ENCODE data around the gene SPRED3.
"Not testable (repeated sequence)": the region's sequence is repeated elsewhere in the genome, so short reads cannot be mapped to it uniquely, and the experiment has no call there.

The SPRED3 gene

DNA sequence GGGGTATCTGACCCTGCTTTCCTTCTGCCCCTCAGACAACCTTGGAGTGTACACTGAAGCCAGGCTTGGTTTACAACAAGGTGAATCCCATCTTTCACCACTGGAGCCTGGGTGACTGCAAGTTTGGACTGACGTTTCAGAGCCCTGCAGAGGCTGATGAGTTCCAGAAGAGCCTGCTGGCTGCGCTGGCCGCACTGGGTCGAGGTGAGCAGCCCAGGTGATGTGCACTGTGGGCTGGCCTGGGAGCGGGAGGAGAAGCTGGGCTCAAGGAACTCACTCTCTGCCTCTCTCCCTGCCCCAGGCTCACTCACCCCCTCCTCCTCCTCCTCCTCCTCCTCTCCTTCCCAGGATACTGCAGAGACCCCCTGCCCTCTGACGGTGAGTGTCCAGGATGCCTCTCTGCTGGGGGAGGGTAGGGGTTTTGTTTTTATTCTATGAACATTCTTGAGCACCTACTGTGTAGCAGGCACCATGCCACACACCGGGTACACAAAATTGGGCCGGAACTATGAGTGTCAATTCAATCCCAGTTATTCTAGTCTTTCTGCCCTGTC, 3.5 kb downstream of the SPRED3 start:
- no peak for DNase-seq (ENCODE audit: low spot score)

GRCh38 chr19:38392707-38393308, 4.3 kb downstream of the SPRED3 start:
- DNase-seq (ENCODE audit: low spot score) = peak; percentile 23

GRCh38 chr19:38394488-38394887, 6.0 kb downstream of the SPRED3 start:
- DNase-seq (ENCODE audit: low spot score) = no peak

GRCh38 chr19:38395381-38396114, 7.1 kb downstream of the SPRED3 start:
- DNase-seq (ENCODE audit: low spot score) = no peak

DNA sequence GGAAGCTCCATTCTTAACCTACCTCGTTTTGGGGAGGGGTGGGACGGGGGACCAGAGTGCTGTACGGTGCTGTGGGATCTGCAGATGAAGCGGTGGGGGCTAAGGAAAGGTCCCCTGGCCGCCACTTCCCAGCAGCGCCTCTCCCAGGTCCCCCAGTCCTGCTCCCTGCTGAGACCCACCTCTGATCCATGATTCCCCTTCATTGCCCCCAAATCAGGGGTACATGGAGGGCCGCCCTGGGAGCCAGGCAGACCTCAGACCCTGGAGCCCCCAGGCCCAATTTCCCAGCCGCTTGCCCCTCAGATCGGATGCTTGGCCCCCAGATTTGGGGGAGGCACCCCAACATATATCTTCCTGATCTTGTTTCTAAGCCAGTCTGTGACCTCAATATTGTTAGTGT, 10.6 kb downstream of the SPRED3 start:
- DNase-seq (ENCODE audit: low spot score) = no peak

DNA sequence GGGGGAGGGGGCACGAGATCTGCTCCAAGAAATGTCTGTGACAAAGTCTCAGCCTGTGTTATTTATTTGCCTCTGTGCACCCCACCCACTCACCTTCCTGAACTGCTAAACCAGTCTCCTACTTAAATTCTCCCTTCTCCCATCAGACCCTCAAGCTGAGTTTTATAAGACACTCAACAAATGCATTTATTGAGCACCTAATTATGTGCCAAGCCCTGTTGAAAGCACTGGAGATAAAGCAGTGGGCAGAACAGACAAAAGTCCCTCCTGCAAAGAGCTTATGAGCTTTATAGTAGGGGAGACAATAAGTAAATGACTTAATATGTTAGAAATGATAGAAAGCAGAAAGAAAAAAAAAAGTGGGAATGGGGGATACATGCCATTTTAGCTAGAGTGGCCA, 11.0 kb downstream of the SPRED3 start:
- no peak for DNase-seq (ENCODE audit: low spot score)

- no peak for DNase-seq (ENCODE audit: low spot score)
These were observed 11.9 kb downstream of the SPRED3 start for GRCh38 chr19:38400361-38400760.

GRCh38 chr19:38401148-38401547, 12.7 kb downstream of the SPRED3 start:
- no peak for DNase-seq (ENCODE audit: low spot score)

DNA sequence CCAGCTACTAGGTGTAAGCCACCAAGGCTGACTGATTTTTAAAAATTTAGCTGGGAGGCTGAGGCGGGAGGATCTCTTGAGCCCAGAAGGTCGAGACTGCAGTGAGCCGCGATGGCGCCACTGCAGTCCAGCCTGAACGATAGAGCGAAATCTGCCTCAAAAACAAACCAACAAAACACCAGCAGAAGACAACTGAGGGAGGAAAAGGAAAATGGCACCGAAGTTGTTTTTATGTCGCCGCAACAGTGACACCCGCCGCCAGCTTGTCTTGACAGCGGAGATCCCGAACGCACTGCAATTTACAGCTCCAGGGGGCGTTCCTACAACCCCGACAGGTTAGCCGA, 14.1 kb downstream of the SPRED3 start:
- DNase-seq (ENCODE audit: low spot score) = no peak

- peak; percentile 97 for DNase-seq (ENCODE audit: low spot score)
These were observed 14.6 kb downstream of the SPRED3 start, which contains the start of gene FAM98C for GRCh38 chr19:38402967-38403674. TSS of gene FAM98C (plus strand) at chr19:38403093. CDS start at chr19:38403154, 61 bp downstream.

DNA sequence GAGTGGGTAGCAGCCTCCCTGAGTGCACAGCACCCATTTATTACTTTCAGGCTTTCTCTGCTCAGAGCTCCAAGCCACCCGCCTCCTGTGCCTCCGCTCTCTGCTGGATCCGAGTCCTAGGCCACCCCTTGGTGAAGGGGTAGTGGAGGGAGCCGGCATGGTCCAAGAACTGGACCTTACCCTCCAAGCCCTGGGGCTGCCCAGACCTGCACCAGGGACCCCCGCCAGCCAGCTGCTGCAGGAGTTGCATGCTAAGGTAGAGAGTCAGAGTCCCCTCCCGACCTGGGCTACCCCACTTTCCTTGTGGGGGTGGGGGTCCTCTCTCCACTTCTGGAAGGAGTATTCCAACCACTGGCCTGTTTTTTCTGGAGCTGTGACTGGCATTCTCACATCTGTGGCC, 16.4 kb downstream of the SPRED3 start:
- DNase-seq (ENCODE audit: low spot score) = no peak

GRCh38 chr19:38405276-38405675, 16.8 kb downstream of the SPRED3 start:
- DNase-seq (ENCODE audit: low spot score) = no peak

GRCh38 chr19:38409631-38410133, 21.2 kb downstream of the SPRED3 start:
- no peak for DNase-seq (ENCODE audit: low spot score)

- DNase-seq (ENCODE audit: low spot score) = not testable (repeated sequence)
These were observed 21.9 kb downstream of the SPRED3 start for GRCh38 chr19:38410407-38410806.

GRCh38 chr19:38411041-38411712, 22.7 kb downstream of the SPRED3 start:
- no peak for DNase-seq (ENCODE audit: low spot score)

DNA sequence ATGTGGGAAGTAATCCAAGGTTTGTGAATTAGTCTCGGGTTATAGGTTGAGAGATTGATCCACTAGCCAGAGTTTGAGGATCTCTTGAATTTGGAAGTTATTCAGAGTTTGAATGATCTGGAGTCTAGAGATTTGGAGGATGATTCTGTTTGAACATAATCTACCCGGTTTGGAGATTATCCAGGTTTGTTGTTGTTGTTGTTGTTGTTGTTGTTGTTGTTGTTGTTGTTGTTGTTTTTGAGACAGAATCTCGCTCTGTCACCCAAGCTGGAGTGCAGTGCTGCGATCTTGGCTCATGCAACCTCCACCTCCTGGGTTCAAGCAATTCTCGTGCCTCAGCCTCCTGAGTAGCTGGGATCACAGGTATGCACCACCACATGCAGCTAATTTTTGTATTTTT, 23.4 kb downstream of the SPRED3 start:
- not testable (repeated sequence) for DNase-seq (ENCODE audit: low spot score)

DNA sequence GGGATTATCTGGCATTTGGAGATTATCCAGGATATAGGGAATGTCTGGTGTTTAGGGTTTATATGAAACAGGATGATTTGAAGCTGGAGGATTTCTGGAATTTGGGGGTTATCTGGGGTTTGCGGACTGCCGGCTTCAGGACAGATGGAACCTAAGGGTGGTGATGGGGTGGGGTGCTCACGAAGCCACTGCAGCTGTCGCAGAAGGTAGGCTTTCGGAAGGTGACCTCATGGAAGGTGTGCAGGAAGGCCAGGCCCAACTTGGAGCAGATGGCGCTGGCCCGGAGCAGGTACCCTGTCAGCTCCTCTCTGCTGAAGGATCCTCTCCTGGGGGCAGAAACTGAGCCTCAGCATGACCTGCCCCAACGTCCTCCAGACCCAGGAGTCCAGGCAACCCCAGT, 24.0 kb downstream of the SPRED3 start:
- no peak for DNase-seq (ENCODE audit: low spot score)

DNA sequence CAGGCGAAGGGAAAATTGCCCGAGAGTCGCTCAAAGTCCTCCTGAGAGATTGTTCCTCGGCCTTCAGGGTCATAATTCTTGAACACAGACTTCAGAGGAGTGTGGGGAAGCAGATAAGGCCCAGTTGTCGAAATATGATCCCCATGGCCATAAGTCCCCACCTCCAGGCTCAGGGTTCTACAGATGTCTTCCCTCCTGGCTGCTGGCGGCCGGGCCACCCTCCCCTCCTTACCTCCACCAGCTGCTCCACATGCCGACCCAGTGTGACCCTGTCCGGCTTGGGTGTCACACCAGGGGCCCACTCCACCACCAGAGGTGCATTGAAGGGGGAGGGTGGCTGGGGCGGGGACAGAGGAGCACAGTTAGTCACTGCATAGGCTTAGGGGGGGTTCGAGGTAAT, 24.5 kb downstream of the SPRED3 start:
- no peak for DNase-seq (ENCODE audit: low spot score)

DNA sequence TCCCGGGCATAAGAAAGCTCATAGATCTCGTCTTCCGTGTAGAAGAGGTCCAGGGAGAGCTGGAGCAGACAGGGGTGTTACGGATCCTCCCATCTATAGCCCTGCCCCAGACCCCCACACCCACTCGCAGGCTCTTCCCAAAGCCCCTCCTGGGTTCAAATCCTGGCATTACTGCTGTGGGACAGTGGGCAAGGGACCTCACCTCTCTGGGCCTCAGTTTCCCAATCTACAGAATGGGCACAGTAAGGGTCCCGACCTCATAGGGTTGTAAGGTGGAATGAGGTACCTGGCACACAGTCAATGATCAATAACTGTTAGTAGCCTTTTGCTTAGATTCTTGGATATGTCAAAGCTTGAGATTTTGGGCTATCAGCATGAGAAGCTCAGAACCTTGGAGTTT, 24.9 kb downstream of the SPRED3 start:
- no peak for DNase-seq (ENCODE audit: low spot score)

GRCh38 chr19:38417146-38417543, 28.6 kb downstream of the SPRED3 start:
- no peak for DNase-seq (ENCODE audit: low spot score)

DNA sequence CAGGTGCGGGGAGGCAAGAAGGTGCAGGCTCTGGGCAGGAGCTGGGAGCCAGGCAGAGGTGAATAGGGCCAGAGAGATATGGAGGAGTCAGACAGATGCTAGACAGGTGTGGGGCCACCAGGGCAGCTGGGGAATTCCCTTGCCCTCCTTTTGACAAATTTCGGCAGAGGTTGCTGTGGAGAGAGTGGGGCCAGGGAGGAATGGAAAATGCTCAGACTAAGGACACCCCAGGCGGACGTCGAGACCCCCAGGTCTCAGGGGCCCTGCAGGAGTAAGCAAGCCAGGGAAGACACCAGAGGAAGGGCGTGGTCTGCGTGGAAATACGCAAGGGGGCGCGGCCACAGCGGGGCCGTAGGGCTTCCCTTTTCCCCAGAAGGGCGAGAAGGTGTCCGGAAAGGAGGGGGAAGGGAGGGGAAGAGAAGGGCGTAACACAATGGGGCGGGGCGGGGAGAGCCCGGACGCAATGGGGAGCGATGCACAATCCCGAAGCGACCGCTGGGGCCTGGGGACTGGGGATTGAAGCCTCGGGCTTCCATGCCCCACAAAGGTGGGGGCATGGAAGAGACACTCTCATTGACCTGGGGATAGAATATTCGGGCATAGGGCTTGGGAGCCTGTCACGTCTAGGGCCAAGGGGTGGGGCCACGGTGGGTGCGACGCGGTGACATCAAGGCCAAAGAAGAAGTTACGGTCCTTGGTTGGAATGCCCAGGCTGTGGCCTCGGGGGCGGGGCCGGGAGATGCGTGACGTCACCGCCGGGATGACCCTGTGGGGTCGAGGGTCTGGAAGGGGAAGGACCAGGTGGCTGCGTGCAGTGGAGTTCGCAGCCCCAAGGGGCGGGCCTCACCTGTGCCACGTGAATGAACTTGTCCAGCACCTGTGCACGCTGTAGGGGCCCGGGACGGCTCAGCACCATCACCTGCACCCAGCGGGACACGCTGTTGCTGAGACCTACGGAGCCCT, 29.3 kb downstream of the SPRED3 start:
- DNase-seq (ENCODE audit: low spot score) = peak; percentile 50
